T-helper 17 cell (primary cell): Measurements from ENCODE around the gene NEK8. TPM values are rescaled to one million over a fixed set of nuclear protein-coding genes. Genes with fewer than 3 reads are reported as not detected.
A peak's percentile ranks its signal among the peaks of the same experiment; 100 is the strongest.
"Not testable (repeated sequence)": the region's sequence is repeated elsewhere in the genome, so short reads cannot be mapped to it uniquely, and the experiment has no call there.

Experiments used
- ATAC-seq: fragments of 150-1000 bp; cut with Tn5 transposase; 2 replicates; pipeline ENCODE4 v1.10.0; 2021; ENCODE audit warnings: mild to moderate bottlenecking, moderate library complexity
- DNase-seq, 3 donors: peaks; one replicate each; pipeline versions ENCODE4 v3.0.0 to v3.0.0-alpha.2; 2020 to 2021
- H3K9me3 ChIP-seq: one replicate; pipeline ENCODE4 v1.7.0; 2013; ENCODE audit warnings: low read length, mild to moderate bottlenecking; ENCODE audit not compliant: control insufficient read depth, poor library complexity, severe bottlenecking
- H3K27ac Mint-ChIP-seq: one replicate; pipeline ENCODE4 v1.8.0; 2022; ENCODE audit warnings: mild to moderate bottlenecking, moderate library complexity, mixed read lengths
- H3K27me3 Mint-ChIP-seq: one replicate; pipeline ENCODE4 v1.8.0; 2022; ENCODE audit warnings: mixed read lengths
- H3K36me3 Mint-ChIP-seq: one replicate; pipeline ENCODE4 v1.8.0; 2022; ENCODE audit warnings: low read depth, mixed read lengths
- H3K4me1 Mint-ChIP-seq: one replicate; pipeline ENCODE4 v1.8.0; 2022; ENCODE audit warnings: mild to moderate bottlenecking, mixed read lengths
- H3K4me3 Mint-ChIP-seq: one replicate; pipeline ENCODE4 v1.8.0; 2022; ENCODE audit warnings: mild to moderate bottlenecking, moderate library complexity, mixed read lengths
- total RNA-seq, 4 donors: library from RNA in 2 of 4; stranded (reverse) in 2 of 4; gene quantifications; one replicate each; pipeline ENCODE4 v1.2.3 and lab custom pipeline; 2022 to 2026

Gene NEK8
- total RNA-seq, 2 donors from 2014 or later = 5.8 to 8.8 TPM

DNA sequence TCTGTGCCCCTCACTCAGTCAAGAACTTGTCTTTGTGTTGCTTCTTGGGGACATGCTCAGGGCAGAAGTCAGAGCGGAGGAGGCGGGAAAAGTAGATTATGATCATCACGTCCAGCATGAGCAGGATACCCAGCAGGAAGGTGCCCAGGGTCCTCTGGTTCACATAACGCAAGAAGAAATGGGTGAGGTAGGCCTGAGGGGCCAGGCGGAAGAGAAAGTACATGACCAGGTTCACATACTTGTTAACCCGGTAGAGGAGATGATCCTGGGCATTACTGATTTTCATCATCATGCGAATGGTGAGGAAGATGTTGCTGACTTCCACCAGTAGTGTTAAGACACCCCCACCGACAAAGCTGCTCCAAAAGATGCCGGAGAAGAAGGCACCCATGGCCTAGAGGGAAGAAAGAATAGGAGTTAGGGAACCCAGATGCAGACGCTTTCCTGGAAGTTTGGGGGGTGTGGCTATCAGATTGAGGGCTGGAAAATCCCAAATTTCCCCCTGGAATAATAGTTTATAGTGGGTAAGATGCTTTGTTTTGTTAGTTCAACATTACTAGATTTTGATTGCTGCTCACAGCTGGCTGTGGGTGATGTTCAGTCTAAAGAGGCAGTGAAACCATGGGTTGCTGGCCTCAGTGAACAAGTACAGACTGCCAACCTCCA is 4.0 kb upstream of the NEK8 start:
- DNase-seq (no peak), ATAC-seq (no peak)
- peaks cover 3% of the 10 kb centered on the region for H3K9me3 ChIP-seq
- peak overlapping the region; percentile 97 for H3K4me3 Mint-ChIP-seq
- H3K36me3 Mint-ChIP-seq = peaks cover 6% of the 10 kb centered on the region
- peak overlapping the region; percentile 86 for H3K27ac Mint-ChIP-seq
- H3K4me1 Mint-ChIP-seq = peaks cover 62% of the 10 kb centered on the region
- H3K27me3 Mint-ChIP-seq = no peaks in the 10 kb centered on the region

DNA sequence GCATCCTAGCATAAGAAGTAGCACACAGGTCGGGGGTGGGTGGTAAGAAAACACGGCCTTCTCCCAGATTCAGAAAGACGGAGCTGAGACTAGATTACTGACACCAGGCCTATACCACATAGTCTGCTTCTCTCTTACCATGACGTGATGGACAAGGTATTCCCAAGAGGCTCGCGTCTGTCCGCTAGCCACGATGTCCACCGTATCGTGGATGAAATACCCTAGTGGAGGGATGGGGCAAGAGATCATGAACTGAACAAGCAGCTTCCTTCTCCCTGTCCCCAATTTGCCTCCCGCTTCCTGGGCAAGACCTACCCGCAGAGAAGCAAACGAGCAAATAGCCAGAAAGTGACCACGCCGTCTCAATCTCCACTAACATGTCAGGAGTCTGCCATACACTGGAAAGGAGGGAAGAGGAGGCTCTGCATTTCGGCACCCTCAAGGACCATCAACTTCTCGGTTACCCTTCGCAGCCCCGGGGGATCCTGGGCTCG is 3.4 kb upstream of the NEK8 start:
- ATAC-seq = no peak
- peak overlapping the region; percentile 97 for H3K4me3 Mint-ChIP-seq
- no peak for DNase-seq
- H3K27ac Mint-ChIP-seq = peak overlapping the region; percentile 86
- peaks cover 3% of the 10 kb centered on the region for H3K9me3 ChIP-seq
- H3K4me1 Mint-ChIP-seq = peaks cover 62% of the 10 kb centered on the region
- H3K36me3 Mint-ChIP-seq = peaks cover 3% of the 10 kb centered on the region
- no peaks in the 10 kb centered on the region for H3K27me3 Mint-ChIP-seq

DNA sequence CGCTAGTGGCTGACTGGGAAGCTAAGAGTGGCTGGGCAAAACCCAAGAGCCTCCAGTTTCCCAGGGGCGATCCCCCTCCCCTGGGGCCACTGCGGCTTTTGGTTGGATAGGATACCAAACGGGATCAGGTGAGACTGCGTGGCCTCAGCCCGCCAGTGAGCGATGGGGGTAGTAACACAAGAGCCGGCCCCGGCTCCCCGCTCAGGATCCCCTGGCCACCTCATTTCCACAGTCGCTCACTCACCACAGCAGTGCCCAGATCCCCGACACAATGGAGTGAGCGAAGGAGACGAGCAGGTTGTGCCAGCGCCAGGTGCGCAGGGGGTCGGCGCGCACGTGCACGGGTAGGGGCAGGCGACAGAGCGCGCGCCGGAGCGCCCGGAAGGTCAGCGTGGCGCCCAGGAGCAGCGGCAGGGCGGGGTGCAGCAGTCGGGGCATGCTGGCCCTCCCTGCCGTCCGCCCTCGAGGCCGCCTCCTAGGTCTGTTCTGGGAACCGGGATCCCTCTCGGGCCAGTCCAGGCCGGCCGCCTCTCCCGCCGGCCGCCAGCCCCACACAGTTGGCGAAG is 2.8 kb upstream of the NEK8 start:
- ATAC-seq (no peak), DNase-seq (peak in 1 of 3 donors; percentile 22)
- H3K4me1 Mint-ChIP-seq = peaks cover 57% of the 10 kb centered on the region
- peaks cover 3% of the 10 kb centered on the region for H3K36me3 Mint-ChIP-seq
- peak overlapping the region; percentile 97 for H3K4me3 Mint-ChIP-seq
- peaks cover 3% of the 10 kb centered on the region for H3K9me3 ChIP-seq
- H3K27ac Mint-ChIP-seq = peak overlapping the region; percentile 86
- no peaks in the 10 kb centered on the region for H3K27me3 Mint-ChIP-seq

DNA sequence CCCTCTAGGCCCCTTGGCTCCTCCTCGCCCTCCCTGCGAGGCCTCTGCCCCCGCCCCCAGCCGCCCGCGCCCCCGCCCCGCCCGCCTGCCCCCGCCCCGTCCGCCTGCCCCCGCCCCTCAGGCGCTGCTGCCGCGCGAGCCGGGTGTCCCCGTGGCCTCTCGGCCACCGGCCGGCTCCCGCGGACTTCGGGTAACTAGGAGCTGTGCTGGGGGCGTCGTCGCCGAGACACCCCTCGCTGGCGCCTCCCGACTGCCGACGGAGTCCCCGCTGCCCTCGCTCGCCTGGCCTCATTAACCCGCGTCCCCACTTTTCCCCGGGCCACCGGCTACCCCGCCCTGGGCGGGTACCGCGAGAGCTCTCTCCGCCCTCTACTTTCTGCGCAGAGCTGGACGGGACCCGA is 2.4 kb upstream of the NEK8 start, which contains the start of gene TLCD1:
Gene TLCD1, minus strand, starts transcription at position 8 of the 401 bp plus-strand sequence. CDS start 136 bp downstream, outside the sequence.
- Mint-ChIP-seq H3K4me1 (peaks cover 53% of the 10 kb centered on the region), H3K27me3 (no peaks in the 10 kb centered on the region), H3K36me3 (peaks cover 3% of the 10 kb centered on the region), H3K27ac (peak within 1 kb of the TSS; percentile 100), H3K4me3 (peak within 1 kb of the TSS; percentile 97)
- DNase-seq = peak; percentile 39 to 68 (median 65)
- H3K9me3 ChIP-seq = peaks cover 3% of the 10 kb centered on the region
- peak; percentile 31 for ATAC-seq

DNA sequence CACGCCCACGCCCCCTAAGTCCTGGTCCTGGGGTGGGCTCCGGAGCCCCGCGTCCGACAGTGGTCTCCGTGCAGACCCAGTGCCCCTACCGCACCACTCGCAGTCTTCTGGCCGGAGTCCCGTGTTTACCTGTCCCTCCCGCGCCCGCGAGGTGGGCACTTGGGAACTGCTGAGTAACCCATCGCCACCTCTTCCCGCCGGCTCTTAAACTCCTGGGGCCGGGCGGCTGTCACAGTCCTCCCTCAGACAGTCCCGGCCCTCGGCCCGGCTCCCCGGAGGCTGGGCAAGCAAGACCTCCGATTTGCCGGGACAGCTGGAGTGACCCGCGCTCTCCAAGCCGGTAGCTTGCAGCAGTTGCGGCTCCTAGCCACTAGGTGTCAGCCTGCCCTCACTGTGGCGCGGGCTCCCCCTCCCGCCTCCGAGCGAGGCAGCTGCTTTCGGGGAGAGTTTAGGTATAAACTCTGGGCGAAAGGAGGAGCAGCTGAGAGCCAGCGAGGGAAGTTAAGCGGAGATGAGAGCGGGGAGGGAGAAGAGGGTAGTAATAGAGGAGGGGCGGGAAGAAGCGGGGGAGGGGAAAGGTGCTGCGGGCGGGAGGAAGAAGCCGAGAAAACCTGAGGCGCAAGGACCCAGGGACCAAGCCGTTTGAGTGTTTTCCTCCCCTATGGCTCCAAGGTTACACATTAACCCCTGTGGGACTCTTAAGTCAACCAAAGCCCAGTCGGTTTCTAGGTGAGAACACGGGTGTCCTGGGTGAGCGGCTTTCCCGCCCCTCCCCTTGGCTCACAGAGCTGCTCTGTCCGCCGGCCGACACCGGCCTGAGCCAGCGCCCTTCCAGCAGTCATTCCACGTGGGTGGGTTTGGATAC is 1.7 kb upstream of the NEK8 start:
- Mint-ChIP-seq H3K27ac (peak overlapping the region; percentile 100), H3K36me3 (peaks cover 3% of the 10 kb centered on the region), H3K4me3 (peak overlapping the region; percentile 97), H3K4me1 (peaks cover 50% of the 10 kb centered on the region), H3K27me3 (no peaks in the 10 kb centered on the region)
- DNase-seq = peak; percentile 80 to 91 (median 85)
- ATAC-seq = peak; percentile 44
- peaks cover 3% of the 10 kb centered on the region for H3K9me3 ChIP-seq

DNA sequence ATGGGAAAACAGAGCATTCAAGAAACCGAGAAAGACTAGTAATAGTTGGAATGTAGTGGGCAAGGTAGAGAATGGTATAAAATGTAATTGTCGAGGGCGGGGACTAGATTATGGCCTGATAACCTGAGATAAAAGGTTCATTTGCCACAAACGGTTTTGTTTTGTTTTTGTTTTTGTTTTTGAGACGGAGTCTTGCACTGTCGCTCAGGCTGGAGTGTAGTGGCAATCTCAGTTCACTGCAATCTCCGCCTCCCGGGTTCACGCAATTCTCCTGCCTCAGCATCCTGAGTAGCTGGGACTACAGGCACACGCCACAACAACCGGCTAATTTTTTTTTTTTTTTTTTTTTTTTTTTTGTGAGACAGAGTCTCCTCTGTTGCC is 1.4 kb downstream of the NEK8 start:
- H3K9me3 ChIP-seq = no peaks in the 10 kb centered on the region
- Mint-ChIP-seq H3K4me1 (peaks cover 33% of the 10 kb centered on the region), H3K27ac (no peak overlapping the region), H3K27me3 (no peaks in the 10 kb centered on the region), H3K36me3 (peaks cover 2% of the 10 kb centered on the region), H3K4me3 (no peak overlapping the region)
- ATAC-seq = no peak
- DNase-seq = no peak

DNA sequence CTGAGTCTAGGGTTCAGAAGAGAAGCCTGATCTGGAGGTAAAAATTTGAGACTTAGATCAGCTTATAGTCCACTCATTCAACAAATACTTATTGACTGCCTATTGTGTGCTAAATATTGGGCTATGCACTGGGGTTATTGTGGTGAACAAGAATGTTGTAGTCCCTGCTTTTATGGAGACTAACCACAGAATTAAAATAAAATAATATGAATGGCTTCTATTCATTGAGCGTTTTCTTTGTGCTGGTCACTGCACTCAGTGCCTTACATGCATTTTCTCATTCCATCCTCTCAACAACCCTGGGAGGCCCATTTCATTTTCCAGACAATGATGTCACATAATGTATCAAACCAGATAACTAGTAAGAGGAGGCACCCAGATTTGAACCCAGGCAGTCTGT is 4.8 kb downstream of the NEK8 start:
- Mint-ChIP-seq H3K4me1 (peaks cover 17% of the 10 kb centered on the region), H3K27me3 (no peaks in the 10 kb centered on the region), H3K4me3 (no peak overlapping the region), H3K27ac (no peak overlapping the region), H3K36me3 (peaks cover 2% of the 10 kb centered on the region)
- DNase-seq (no peak), ATAC-seq (no peak)
- no peaks in the 10 kb centered on the region for H3K9me3 ChIP-seq

DNA sequence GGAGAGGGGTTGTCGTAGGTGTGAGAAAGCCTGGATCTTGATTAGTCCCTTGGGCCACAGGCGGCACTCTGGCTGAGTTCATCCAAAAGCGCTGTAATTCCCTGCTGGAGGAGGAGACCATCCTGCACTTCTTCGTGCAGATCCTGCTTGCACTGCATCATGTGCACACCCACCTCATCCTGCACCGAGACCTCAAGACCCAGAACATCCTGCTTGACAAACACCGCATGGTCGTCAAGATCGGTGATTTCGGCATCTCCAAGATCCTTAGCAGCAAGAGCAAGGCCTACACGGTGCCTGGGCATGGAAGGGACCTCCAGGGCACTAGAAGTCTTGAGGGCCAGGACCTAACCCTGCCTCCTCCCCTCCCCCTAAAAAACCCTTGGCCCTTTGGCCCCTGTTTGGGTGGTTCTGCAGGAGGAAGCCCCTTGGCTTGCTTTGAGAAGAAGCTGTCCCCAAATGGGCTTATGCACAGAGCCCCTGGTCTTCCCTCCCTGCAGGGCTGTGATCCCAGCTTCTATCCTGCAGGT is 6.2 kb downstream of the NEK8 start:
- H3K4me3 Mint-ChIP-seq = no peak overlapping the region
- H3K27me3 Mint-ChIP-seq = no peaks in the 10 kb centered on the region
- H3K27ac Mint-ChIP-seq = no peak overlapping the region
- no peak for DNase-seq
- peaks cover 4% of the 10 kb centered on the region for H3K36me3 Mint-ChIP-seq
- no peaks in the 10 kb centered on the region for H3K9me3 ChIP-seq
- H3K4me1 Mint-ChIP-seq = peaks cover 17% of the 10 kb centered on the region
- ATAC-seq = no peak

DNA sequence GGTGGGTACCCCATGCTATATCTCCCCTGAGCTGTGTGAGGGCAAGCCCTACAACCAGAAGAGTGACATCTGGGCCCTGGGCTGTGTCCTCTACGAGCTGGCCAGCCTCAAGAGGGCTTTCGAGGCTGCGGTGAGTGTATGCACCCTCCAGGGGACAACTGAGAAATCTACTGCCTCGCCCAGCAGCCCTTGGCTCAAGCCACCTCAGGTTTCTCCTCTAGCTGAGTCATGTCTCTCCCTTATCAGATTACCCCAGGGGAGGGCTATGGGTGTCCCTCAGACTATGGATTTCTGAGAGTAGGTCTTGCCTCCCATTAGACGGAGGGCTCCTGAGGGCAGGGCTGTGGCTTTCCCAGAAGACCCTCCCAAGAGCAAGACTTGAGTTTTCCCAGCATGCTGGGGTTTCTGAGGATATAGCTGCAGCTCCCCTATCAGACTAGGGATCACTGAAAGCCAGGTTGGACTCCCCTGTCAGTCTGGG is 6.7 kb downstream of the NEK8 start:
- ATAC-seq (no peak), DNase-seq (no peak)
- Mint-ChIP-seq H3K36me3 (peaks cover 4% of the 10 kb centered on the region), H3K4me1 (peaks cover 16% of the 10 kb centered on the region), H3K27me3 (no peaks in the 10 kb centered on the region), H3K4me3 (no peak overlapping the region), H3K27ac (no peak overlapping the region)
- H3K9me3 ChIP-seq = no peaks in the 10 kb centered on the region

DNA sequence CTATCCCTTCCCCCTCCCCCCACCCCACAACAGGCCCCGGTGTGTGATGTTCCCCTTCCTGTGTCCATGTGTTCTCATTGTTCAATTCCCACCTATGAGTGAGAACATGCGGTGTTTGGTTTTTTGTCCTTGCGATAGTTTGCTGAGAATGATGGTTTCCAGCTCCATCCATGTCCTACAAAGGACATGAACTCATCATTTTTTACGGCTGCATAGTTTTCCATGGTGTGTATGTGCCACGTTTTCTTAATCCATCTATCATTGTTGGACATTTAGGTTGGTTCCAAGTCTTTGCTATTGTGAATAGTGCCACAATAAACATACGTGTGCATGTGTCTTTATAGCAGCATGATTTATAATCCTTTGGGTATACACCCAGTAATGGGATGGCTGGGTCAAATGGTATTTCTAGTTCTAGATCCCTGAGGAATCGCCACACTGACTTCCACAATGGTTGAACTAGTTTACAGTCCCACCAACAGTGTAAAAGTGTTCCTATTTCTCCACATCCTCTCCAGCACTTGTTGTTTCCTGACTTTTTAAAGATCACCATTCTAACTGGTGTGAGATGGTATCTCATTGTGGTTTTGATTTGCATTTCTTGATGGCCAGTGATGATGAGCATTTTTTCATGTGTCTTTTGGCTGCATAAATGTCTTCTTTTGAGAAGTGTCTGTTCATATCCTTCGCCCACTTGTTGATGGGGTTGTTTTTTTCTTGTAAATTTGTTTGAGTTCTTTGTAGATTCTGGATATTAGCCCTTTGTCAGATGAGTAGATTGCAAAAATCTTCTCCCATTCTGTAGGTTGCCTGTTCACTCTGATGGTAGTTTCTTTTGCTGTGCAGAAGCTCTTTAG is 7.6 kb downstream of the NEK8 start:
- H3K36me3 Mint-ChIP-seq, ATAC-seq, H3K4me3 Mint-ChIP-seq, H3K27me3 Mint-ChIP-seq, DNase-seq, H3K27ac Mint-ChIP-seq, H3K9me3 ChIP-seq: not testable (repeated sequence)
- peaks cover 16% of the 10 kb centered on the region for H3K4me1 Mint-ChIP-seq

DNA sequence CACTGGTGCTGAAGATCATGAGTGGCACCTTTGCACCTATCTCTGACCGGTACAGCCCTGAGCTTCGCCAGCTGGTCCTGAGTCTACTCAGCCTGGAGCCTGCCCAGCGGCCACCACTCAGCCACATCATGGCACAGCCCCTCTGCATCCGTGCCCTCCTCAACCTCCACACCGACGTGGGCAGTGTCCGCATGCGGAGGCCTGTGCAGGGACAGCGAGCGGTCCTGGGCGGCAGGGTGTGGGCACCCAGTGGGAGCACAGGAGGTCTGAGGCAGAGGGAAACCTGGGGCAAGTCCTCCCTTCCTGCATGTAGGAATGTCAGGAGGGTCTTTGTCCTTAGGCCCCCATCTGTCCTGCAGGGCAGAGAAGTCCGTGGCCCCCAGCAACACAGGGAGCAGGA is 8.7 kb downstream of the NEK8 start:
- no peak for DNase-seq
- no peak for ATAC-seq
- H3K36me3 Mint-ChIP-seq = peaks cover 2% of the 10 kb centered on the region
- H3K9me3 ChIP-seq = no peaks in the 10 kb centered on the region
- no peaks in the 10 kb centered on the region for H3K27me3 Mint-ChIP-seq
- no peak overlapping the region for H3K4me3 Mint-ChIP-seq
- H3K4me1 Mint-ChIP-seq = peaks cover 16% of the 10 kb centered on the region
- no peak overlapping the region for H3K27ac Mint-ChIP-seq
